GM12878 (cell line): ENCODE measurements around the gene FNDC3B.

Source experiments
- CEBPB ChIP-seq, 2 experiments: fragments of 150-350 bp in 1 of 2; IDR thresholded peaks; 2 replicates each; pipeline ENCODE4 v1.6.1; 2012 to 2014; ENCODE audit warnings: low read depth in 2 of 2, low read length in 2 of 2, borderline replicate concordance in 1 of 2, inconsistent platforms in 1 of 2
- EP300 ChIP-seq, 2 experiments: fragments of 150-350 bp in 1 of 2; IDR thresholded peaks; 2 replicates each; pipeline ENCODE4 v1.6.1; 2011 to 2012; ENCODE audit warnings: low read depth in 2 of 2, low read length in 2 of 2, borderline replicate concordance in 1 of 2, improper control_type of control experiment in 1 of 2, inconsistent platforms in 1 of 2; ENCODE audit not compliant: control insufficient read depth in 1 of 2
- ESRRA ChIP-seq: IDR thresholded peaks from 2 replicates; pipeline ENCODE4 v1.6.1; 2012; ENCODE audit warnings: mild to moderate bottlenecking, low read length, improper control_type of control experiment
- EZH2 ChIP-seq: IDR thresholded peaks from 2 replicates; pipeline ENCODE4 v1.6.1; 2012; ENCODE audit warnings: low read depth, mild to moderate bottlenecking, control low read depth, inconsistent platforms, low read length, borderline replicate concordance; ENCODE audit not compliant: control insufficient read depth
- GABPA ChIP-seq: IDR thresholded peaks from 2 replicates; pipeline ENCODE4 v1.6.1; 2014; ENCODE audit warnings: antibody characterized with exemption, low read depth, mild to moderate bottlenecking, inconsistent platforms
- MAX ChIP-seq: IDR thresholded peaks from 2 replicates; pipeline ENCODE4 v1.6.1; 2012; ENCODE audit warnings: low read depth, low read length, improper control_type of control experiment
- NFYB ChIP-seq: IDR thresholded peaks from 2 replicates; pipeline ENCODE4 v1.6.1; 2011; ENCODE audit warnings: low read depth, mild to moderate bottlenecking, low read length, improper control_type of control experiment, moderate library complexity; ENCODE audit not compliant: insufficient read depth
- POLR2A ChIP-seq: IDR thresholded peaks from 2 replicates; pipeline ENCODE4 v1.6.1; 2011; ENCODE audit warnings: low read depth, mild to moderate bottlenecking, low read length
- POLR2AphosphoS2 ChIP-seq: IDR thresholded peaks from 2 replicates; pipeline ENCODE4 v1.6.1; 2011; ENCODE audit warnings: low read depth, mild to moderate bottlenecking, low read length, improper control_type of control experiment, moderate library complexity
- RCOR1 ChIP-seq: conservative IDR thresholded peaks from 2 replicates; pipeline ENCODE4 v1.6.1; 2012; ENCODE audit warnings: low read depth, low read length, improper control_type of control experiment
- SIN3A ChIP-seq: IDR thresholded peaks from 2 replicates; pipeline ENCODE4 v1.6.1; 2012; ENCODE audit warnings: low read depth, low read length, improper control_type of control experiment
- SMAD5 ChIP-seq: IDR thresholded peaks from 2 replicates; pipeline ENCODE4 v1.6.1; 2016; ENCODE audit warnings: antibody characterized with exemption, low read depth
- TF ChIP-seq, protein P1 (sequence below), 3 experiments: IDR thresholded peaks in 2 of 3; conservative IDR thresholded peaks in 1 of 3; 2 replicates each; pipeline ENCODE4 v1.5.1; 2011; ENCODE audit warnings: low read depth in 3 of 3, low read length in 3 of 3, mild to moderate bottlenecking in 3 of 3, control low read depth in 2 of 3, moderate library complexity in 2 of 3, inconsistent platforms in 1 of 3, mixed read lengths in 1 of 3; ENCODE audit not compliant: control insufficient read depth in 2 of 3, insufficient read depth in 1 of 3; ENCODE audit errors: extremely low read depth in 1 of 3

GRCh38 chr3:172323894-172324610 is 284.7 kb downstream of the FNDC3B start:
- TF ChIP-seq POLR2A, result no peak
- no peak for TF ChIP-seq NFYB
- no peak for TF ChIP-seq SIN3A
- TF ChIP-seq EP300 (IDR thresholded peaks at IDR 0.05; ENCODE audit: borderline replicate concordance in 1 of 2, control insufficient read depth in 1 of 2, low read depth in 2 of 2, low read length in 2 of 2), result no peak
- no peak for TF ChIP-seq POLR2AphosphoS2
- no peak for TF ChIP-seq RCOR1
- TF ChIP-seq GABPA, result no peak
- TF ChIP-seq EZH2, result no peak
- TF ChIP-seq, protein P1, sequence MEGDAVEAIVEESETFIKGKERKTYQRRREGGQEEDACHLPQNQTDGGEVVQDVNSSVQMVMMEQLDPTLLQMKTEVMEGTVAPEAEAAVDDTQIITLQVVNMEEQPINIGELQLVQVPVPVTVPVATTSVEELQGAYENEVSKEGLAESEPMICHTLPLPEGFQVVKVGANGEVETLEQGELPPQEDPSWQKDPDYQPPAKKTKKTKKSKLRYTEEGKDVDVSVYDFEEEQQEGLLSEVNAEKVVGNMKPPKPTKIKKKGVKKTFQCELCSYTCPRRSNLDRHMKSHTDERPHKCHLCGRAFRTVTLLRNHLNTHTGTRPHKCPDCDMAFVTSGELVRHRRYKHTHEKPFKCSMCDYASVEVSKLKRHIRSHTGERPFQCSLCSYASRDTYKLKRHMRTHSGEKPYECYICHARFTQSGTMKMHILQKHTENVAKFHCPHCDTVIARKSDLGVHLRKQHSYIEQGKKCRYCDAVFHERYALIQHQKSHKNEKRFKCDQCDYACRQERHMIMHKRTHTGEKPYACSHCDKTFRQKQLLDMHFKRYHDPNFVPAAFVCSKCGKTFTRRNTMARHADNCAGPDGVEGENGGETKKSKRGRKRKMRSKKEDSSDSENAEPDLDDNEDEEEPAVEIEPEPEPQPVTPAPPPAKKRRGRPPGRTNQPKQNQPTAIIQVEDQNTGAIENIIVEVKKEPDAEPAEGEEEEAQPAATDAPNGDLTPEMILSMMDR (IDR thresholded peaks at IDR 0.05 in 2 of 3, conservative IDR thresholded peaks at IDR 0.05 in 1 of 3; ENCODE audit: control insufficient read depth in 2 of 3, extremely low read depth in 1 of 3, insufficient read depth in 1 of 3, low read depth in 3 of 3, low read length in 3 of 3), result no peak
- TF ChIP-seq MAX, result no peak
- no peak for TF ChIP-seq ESRRA
- no peak for TF ChIP-seq CEBPB (IDR thresholded peaks at IDR 0.05; ENCODE audit: borderline replicate concordance in 1 of 2, low read depth in 2 of 2, low read length in 2 of 2)
- TF ChIP-seq SMAD5, result no peak
